CD14-positive monocyte (primary cell): ENCODE measurements around the gene RPP14. TPM values are rescaled to one million over a fixed set of nuclear protein-coding genes. Genes with fewer than 3 reads are reported as not detected.

Experiments used
- DNase-seq, 3 donors: peaks; one replicate each; pipeline ENCODE4 v3.0.0-alpha.2; 2011 to 2022
- H2AFZ ChIP-seq: 2 replicates; pipeline ENCODE4 v1.6.0; 2012; ENCODE audit warnings: mild to moderate bottlenecking, low read depth, low read length, inconsistent platforms; ENCODE audit not compliant: insufficient read depth, poor library complexity, severe bottlenecking
- H3K27ac ChIP-seq, 2 donors: 1 replicate in 1 of 2; 2 replicates in 1 of 2; pipeline ENCODE4 v1.5.1; 2012 to 2013; ENCODE audit warnings: low read length in 2 of 2, control low read depth in 1 of 2, inconsistent platforms in 1 of 2, low read depth in 1 of 2, mild to moderate bottlenecking in 1 of 2
- H3K27me3 ChIP-seq, 2 donors: one replicate each; pipeline versions ENCODE4 v1.6.0 to v1.6.1; 2011 to 2013; ENCODE audit warnings: low read length in 2 of 2; ENCODE audit not compliant: control insufficient read depth in 2 of 2, insufficient read depth in 2 of 2
- H3K36me3 ChIP-seq, 2 donors: replicated peaks in 1 of 2; 1 replicate in 1 of 2; 2 replicates in 1 of 2; pipeline versions ENCODE4 v1.5.1 to v1.6.1; 2012 to 2013; ENCODE audit warnings: low read length in 2 of 2, control low read depth in 1 of 2, inconsistent platforms in 1 of 2, mild to moderate bottlenecking in 1 of 2; ENCODE audit not compliant: insufficient read depth in 2 of 2, control insufficient read depth in 1 of 2
- H3K4me1 ChIP-seq, 2 donors: 1 replicate in 1 of 2; 2 replicates in 1 of 2; pipeline versions ENCODE4 v1.5.1 to v1.6.1; 2012 to 2013; ENCODE audit warnings: low read length in 2 of 2, control low read depth in 1 of 2, inconsistent platforms in 1 of 2, mild to moderate bottlenecking in 1 of 2, moderate library complexity in 1 of 2; ENCODE audit not compliant: insufficient read depth in 2 of 2, control insufficient read depth in 1 of 2
- H3K4me2 ChIP-seq: replicated peaks from 2 replicates; pipeline ENCODE3; 2012; ENCODE audit warnings: low read length, moderate library complexity, mild to moderate bottlenecking; ENCODE audit not compliant: poor library complexity, severe bottlenecking; ENCODE audit errors: extremely low read depth
- H3K4me3 ChIP-seq, 3 experiments: fragments of 200-600 bp in 1 of 3; sonication (generic) in 1 of 3; replicated peaks in 1 of 3; 1 replicate in 2 of 3; 2 replicates in 1 of 3; pipeline ENCODE4 v1.5.1; 2011 to 2013; ENCODE audit warnings: low read length in 3 of 3, mild to moderate bottlenecking in 3 of 3, control low read depth in 2 of 3, low read depth in 2 of 3, inconsistent platforms in 1 of 3, moderate library complexity in 1 of 3
- H3K79me2 ChIP-seq: 2 replicates; pipeline ENCODE4 v1.6.0; 2012; ENCODE audit warnings: mild to moderate bottlenecking, control low read depth, inconsistent platforms, low read length, moderate library complexity; ENCODE audit not compliant: insufficient read depth
- H3K9ac ChIP-seq: 2 replicates; pipeline ENCODE4 v1.6.0; 2017; ENCODE audit warnings: low read length, mild to moderate bottlenecking; ENCODE audit not compliant: insufficient read depth, poor library complexity, severe bottlenecking
- H3K9me3 ChIP-seq, 2 donors: replicated peaks in 1 of 2; 1 replicate in 1 of 2; 2 replicates in 1 of 2; pipeline versions ENCODE4 v1.5.1 to v1.6.1; 2012 to 2013; ENCODE audit warnings: low read length in 2 of 2, control low read depth in 1 of 2; ENCODE audit not compliant: control insufficient read depth in 1 of 2, insufficient read depth in 1 of 2
- H4K20me1 ChIP-seq: 2 replicates; pipeline ENCODE4 v1.6.0; 2012; ENCODE audit warnings: mild to moderate bottlenecking, low read length, control low read depth, moderate library complexity; ENCODE audit not compliant: insufficient read depth
- H3K27ac Mint-ChIP-seq, 7 donors: one replicate each; pipeline ENCODE4 v1.8.0; 2020; ENCODE audit warnings: mild to moderate bottlenecking in 7 of 7, mixed read lengths in 7 of 7, moderate library complexity in 6 of 7, inconsistent platforms in 2 of 7
- H3K27me3 Mint-ChIP-seq, 3 donors: one replicate each; pipeline ENCODE4 v1.8.0; 2021 to 2022; ENCODE audit warnings: low read depth in 3 of 3, mild to moderate bottlenecking in 3 of 3, mixed read lengths in 3 of 3, moderate library complexity in 3 of 3, inconsistent platforms in 1 of 3
- H3K36me3 Mint-ChIP-seq, 2 donors: one replicate each; pipeline ENCODE4 v1.8.0; 2020; ENCODE audit warnings: mixed read lengths in 2 of 2, inconsistent platforms in 1 of 2, mild to moderate bottlenecking in 1 of 2
- H3K4me1 Mint-ChIP-seq: one replicate; pipeline ENCODE4 v1.8.0; 2020; ENCODE audit warnings: mild to moderate bottlenecking, mixed read lengths
- H3K4me3 Mint-ChIP-seq, 2 donors: one replicate each; pipeline ENCODE4 v1.8.0; 2020; ENCODE audit warnings: mild to moderate bottlenecking in 2 of 2, mixed read lengths in 2 of 2, moderate library complexity in 1 of 2
- H3K9me3 Mint-ChIP-seq, 7 donors: one replicate each; pipeline ENCODE4 v1.8.0; 2020 to 2022; ENCODE audit warnings: mixed read lengths in 7 of 7, mild to moderate bottlenecking in 6 of 7, moderate library complexity in 6 of 7, inconsistent platforms in 2 of 7
- WGBS: methylation state at CpG from one replicate; pipeline ENCODE4 v1.1.5; 2013; ENCODE audit warnings: missing lambda C conversion rate; ENCODE audit not compliant: insufficient coverage; 5-methylcytosine and 5-hydroxymethylcytosine counted together
- intact Hi-C, 2 donors: fragments of 100-400 bp; cut with micrococcal nuclease; formaldehyde crosslinking; loops; one replicate each; pipeline versions ENCODE4 v1.15.0 to v1.15.1; 2023
- polyA plus RNA-seq, 3 donors: library from polyadenylated mRNA; depleted of rRNA in 1 of 3; unstranded in 2 of 3; stranded (reverse) in 1 of 3; fragments of 300-500 nt in 2 of 3; fragments of >200 nt in 1 of 3; fragmentation: Illumina TruSeq in 2 of 3; gene quantifications; 1 replicate in 2 of 3; 2 replicates in 1 of 3; pipeline ENCODE4 v1.2.3, GENCODE V29; 2012 to 2021
- TF ChIP-seq, protein P1 (sequence below): fragments of 200-600 bp; IDR thresholded peaks from one replicate; pipeline ENCODE4 v1.8.0; 2022; ENCODE audit warnings: antibody characterized with exemption, mild to moderate bottlenecking

Gene RPP14
- polyA plus RNA-seq, 3 donors, result 3.5 to 8.8 (median 6.6) TPM

DNA sequence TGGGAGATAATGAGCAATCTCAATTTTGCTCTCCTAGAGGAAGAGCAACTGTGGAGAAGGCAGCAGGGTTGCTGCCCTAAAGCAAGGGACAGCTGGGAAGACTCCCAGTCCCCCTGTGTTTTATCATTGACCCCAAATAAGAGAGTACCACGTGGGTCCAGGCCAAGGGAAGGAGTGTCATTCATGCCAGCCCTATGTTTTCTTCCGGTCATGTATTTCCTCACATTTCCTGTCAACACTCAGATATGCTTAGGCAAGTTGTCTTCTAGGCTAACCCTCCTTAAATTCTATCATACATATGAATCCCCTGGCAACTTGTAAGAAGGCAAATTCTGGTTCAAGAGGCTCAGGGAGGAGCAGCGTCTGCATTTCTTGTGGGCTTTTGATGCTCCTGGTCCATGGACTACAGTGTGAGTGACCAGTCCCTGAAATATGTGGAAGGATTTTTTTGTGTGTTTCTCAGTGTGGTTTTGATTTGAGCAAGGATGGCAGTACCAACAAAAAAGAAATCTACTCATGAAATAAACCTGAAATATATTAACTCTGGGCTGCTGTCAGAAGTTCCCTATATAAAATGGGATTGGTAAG, 31.9 kb upstream of the RPP14 start:
- Histone ChIP-seq H3K79me2 (no peaks in the 10 kb centered on the region), H3K9me3 (no peaks in the 10 kb centered on the region), H4K20me1 (no peaks in the 10 kb centered on the region), H3K4me1 (peaks cover 28 to 33% of the 10 kb centered on the region in 2 donors), H3K27ac (peak overlapping the region in 1 of 2 donors; percentile 58), H3K4me2 (no peak overlapping the region), H3K27me3 (no peaks in the 10 kb centered on the region), H3K36me3 (peaks cover 17 to 27% of the 10 kb centered on the region in 2 donors), H3K9ac (no peak overlapping the region), H2AFZ (no peak overlapping the region), H3K4me3 (no peak overlapping the region)
- H3K27me3 Mint-ChIP-seq, result no peaks in the 10 kb centered on the region
- H3K4me3 Mint-ChIP-seq, result no peak overlapping the region
- intact Hi-C loops, result loop anchor here in 1 of 2 donors (5.0 kb wide), 1 partner anchor 37 kb away; the partner anchor contains the start of gene ABHD6
- peak in 2 of 3 donors; percentile 11 to 13 for DNase-seq
- peaks cover 42% of the 10 kb centered on the region for H3K4me1 Mint-ChIP-seq
- 33% methylated on average over 2 of the region's 3 CpGs for WGBS
- H3K36me3 Mint-ChIP-seq, result peaks cover 42 to 48% of the 10 kb centered on the region in 2 donors
- TF ChIP-seq, protein P1, sequence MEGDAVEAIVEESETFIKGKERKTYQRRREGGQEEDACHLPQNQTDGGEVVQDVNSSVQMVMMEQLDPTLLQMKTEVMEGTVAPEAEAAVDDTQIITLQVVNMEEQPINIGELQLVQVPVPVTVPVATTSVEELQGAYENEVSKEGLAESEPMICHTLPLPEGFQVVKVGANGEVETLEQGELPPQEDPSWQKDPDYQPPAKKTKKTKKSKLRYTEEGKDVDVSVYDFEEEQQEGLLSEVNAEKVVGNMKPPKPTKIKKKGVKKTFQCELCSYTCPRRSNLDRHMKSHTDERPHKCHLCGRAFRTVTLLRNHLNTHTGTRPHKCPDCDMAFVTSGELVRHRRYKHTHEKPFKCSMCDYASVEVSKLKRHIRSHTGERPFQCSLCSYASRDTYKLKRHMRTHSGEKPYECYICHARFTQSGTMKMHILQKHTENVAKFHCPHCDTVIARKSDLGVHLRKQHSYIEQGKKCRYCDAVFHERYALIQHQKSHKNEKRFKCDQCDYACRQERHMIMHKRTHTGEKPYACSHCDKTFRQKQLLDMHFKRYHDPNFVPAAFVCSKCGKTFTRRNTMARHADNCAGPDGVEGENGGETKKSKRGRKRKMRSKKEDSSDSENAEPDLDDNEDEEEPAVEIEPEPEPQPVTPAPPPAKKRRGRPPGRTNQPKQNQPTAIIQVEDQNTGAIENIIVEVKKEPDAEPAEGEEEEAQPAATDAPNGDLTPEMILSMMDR, result no peak
- peak overlapping the region; percentile 64 to 88 (median 82) for H3K27ac Mint-ChIP-seq
- peaks cover 0 to 6% (median 5%) of the 10 kb centered on the region in 7 donors for H3K9me3 Mint-ChIP-seq

- Mint-ChIP-seq H3K27me3 (no peaks in the 10 kb centered on the region), H3K27ac (no peak overlapping the region), H3K36me3 (peaks cover 61 to 68% of the 10 kb centered on the region in 2 donors), H3K4me3 (no peak overlapping the region), H3K4me1 (peaks cover 14% of the 10 kb centered on the region), H3K9me3 (peaks cover 0 to 5% (median 3%) of the 10 kb centered on the region in 7 donors)
- H2AFZ ChIP-seq, result no peak overlapping the region
- H3K4me1 ChIP-seq, result no peaks in the 10 kb centered on the region
- no peaks in the 10 kb centered on the region for H3K27me3 ChIP-seq
- intact Hi-C loops, result no loop called here
- H3K36me3 ChIP-seq, result peaks cover 25 to 48% of the 10 kb centered on the region in 2 donors
- H3K9me3 ChIP-seq, result no peaks in the 10 kb centered on the region
- TF ChIP-seq, protein P1, result no peak
- WGBS, result 97% methylated on average over 6 of the region's 7 CpGs
- no peaks in the 10 kb centered on the region for H3K79me2 ChIP-seq
- H3K27ac ChIP-seq, result no peak overlapping the region
- DNase-seq, result no peak
- H3K9ac ChIP-seq, result no peak overlapping the region
- H4K20me1 ChIP-seq, result no peaks in the 10 kb centered on the region
- H3K4me3 ChIP-seq, result no peak overlapping the region
- H3K4me2 ChIP-seq, result no peak overlapping the region
Measured at GRCh38 chr3:58281069-58281468, 25.0 kb upstream of the RPP14 start.
